NCI-H526 treated with DMSO at 0.1 percent for 48 hours (cell line): ENCODE results near the gene DIP2C.
"Not testable (repeated sequence)": the region's sequence is repeated elsewhere in the genome, so short reads cannot be mapped to it uniquely, and the experiment has no call there.

ENCODE experiments used
- DNase-seq: peaks from one replicate; lab custom pipeline; 2025; lab: John Stamatoyannopoulos, UW

Gene DIP2C

GRCh38 chr10:639751-640672 lies 49.5 kb downstream of the DIP2C start:
- DNase-seq: no peak

- DNase-seq: no peak
These were observed 50.3 kb downstream of the DIP2C start for GRCh38 chr10:639001-639750.

GRCh38 chr10:637771-638195 lies 51.7 kb downstream of the DIP2C start:
- DNase-seq: no peak

- no peak for DNase-seq
These were observed 52.2 kb downstream of the DIP2C start for GRCh38 chr10:637221-637620.

- DNase-seq: no peak
These were observed 52.7 kb downstream of the DIP2C start for GRCh38 chr10:636769-637168.

GRCh38 chr10:636016-636730 lies 53.3 kb downstream of the DIP2C start:
- no peak for DNase-seq

- DNase-seq: no peak
These were observed 54.2 kb downstream of the DIP2C start for GRCh38 chr10:635088-635861.

GRCh38 chr10:634256-634655 lies 55.2 kb downstream of the DIP2C start:
- DNase-seq: no peak

- no peak for DNase-seq
These were observed 55.9 kb downstream of the DIP2C start for GRCh38 chr10:633279-634245.

GRCh38 chr10:632807-633177 lies 56.7 kb downstream of the DIP2C start:
- DNase-seq: not testable (repeated sequence)

- not testable (repeated sequence) for DNase-seq
These were observed 57.2 kb downstream of the DIP2C start for GRCh38 chr10:632155-632806.

GRCh38 chr10:631266-631665 lies 58.2 kb downstream of the DIP2C start:
- DNase-seq: no peak

- DNase-seq: no peak
These were observed 58.8 kb downstream of the DIP2C start for GRCh38 chr10:630581-631073.

- no peak for DNase-seq
These were observed 60.1 kb downstream of the DIP2C start for GRCh38 chr10:629186-629998.

- no peak for DNase-seq
These were observed 61.0 kb downstream of the DIP2C start for GRCh38 chr10:628386-629045.

- no peak for DNase-seq
These were observed 62.2 kb downstream of the DIP2C start for GRCh38 chr10:627032-627992.
